Spleen (tissue), 7 donors: ENCODE results near the gene C19orf53.

ENCODE experiments used
- POLR2A ChIP-seq, 3 donors: fragments of 450-650 bp; IDR thresholded peaks; one replicate each; pipeline ENCODE4 v1.5.1; 2017; ENCODE audit warnings: antibody characterized with exemption in 3 of 3, mild to moderate bottlenecking in 1 of 3
- TF ChIP-seq, protein P1 (sequence below), 11 experiments: fragments of 200-600 bp in 7 of 11; fragments of 450-650 bp in 4 of 11; sonication (generic) in 4 of 11; IDR thresholded peaks in 8 of 11; conservative IDR thresholded peaks in 3 of 11; 1 replicate in 7 of 11; 2 replicates in 4 of 11; pipeline versions ENCODE4 v1.4.0 to v1.8.0; 2016 to 2021; ENCODE audit warnings: antibody characterized with exemption in 11 of 11, inconsistent platforms in 4 of 11, mild to moderate bottlenecking in 1 of 11
- donor health status: DM: no; HTN: no; CAD: no; lungs with moderate emphysema.
- donor health status: DM: no; HTN: no; CAD: no.
- donor health status: DM: no; HTN: no; CAD: no.

DNA sequence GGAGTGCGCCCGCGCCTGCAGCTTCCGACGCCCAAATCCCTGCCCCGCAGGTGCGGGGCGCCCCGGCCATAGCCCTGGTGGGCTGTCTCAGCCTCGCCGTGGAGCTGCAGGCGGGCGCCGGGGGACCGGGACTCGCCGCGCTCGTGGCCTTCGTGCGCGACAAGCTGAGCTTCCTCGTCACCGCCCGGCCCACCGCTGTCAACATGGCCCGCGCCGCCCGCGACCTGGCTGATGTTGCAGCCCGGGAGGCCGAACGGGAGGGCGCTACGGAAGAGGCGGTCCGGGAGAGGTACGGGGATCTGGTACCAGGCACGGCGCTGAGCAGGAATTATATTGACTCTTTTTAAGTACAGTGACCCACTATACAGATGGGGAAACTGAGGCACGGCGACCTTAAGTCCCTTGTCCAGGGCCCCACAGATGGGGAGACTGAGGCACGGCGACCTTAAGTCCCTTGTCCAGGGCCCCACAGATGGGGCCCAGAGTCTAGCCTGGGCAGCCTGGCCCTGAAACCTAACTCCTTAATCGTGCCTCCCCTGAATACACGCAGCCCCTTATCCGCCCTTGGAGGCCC is 9.3 kb upstream of the C19orf53 start:
- TF ChIP-seq, protein P1, sequence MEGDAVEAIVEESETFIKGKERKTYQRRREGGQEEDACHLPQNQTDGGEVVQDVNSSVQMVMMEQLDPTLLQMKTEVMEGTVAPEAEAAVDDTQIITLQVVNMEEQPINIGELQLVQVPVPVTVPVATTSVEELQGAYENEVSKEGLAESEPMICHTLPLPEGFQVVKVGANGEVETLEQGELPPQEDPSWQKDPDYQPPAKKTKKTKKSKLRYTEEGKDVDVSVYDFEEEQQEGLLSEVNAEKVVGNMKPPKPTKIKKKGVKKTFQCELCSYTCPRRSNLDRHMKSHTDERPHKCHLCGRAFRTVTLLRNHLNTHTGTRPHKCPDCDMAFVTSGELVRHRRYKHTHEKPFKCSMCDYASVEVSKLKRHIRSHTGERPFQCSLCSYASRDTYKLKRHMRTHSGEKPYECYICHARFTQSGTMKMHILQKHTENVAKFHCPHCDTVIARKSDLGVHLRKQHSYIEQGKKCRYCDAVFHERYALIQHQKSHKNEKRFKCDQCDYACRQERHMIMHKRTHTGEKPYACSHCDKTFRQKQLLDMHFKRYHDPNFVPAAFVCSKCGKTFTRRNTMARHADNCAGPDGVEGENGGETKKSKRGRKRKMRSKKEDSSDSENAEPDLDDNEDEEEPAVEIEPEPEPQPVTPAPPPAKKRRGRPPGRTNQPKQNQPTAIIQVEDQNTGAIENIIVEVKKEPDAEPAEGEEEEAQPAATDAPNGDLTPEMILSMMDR (IDR thresholded peaks at IDR 0.05 in 8 of 11, conservative IDR thresholded peaks at IDR 0.05 in 3 of 11): no peak
- TF ChIP-seq POLR2A (IDR thresholded peaks at IDR 0.05): no peak
